GM10847 (cell line): ENCODE results near the gene HP.

Experiments used
- POLR2A ChIP-seq: IDR thresholded peaks from 2 replicates; pipeline ENCODE4 v1.6.1; 2011; ENCODE audit not compliant: insufficient read length; ENCODE audit errors: extremely low read depth

The HP gene

DNA sequence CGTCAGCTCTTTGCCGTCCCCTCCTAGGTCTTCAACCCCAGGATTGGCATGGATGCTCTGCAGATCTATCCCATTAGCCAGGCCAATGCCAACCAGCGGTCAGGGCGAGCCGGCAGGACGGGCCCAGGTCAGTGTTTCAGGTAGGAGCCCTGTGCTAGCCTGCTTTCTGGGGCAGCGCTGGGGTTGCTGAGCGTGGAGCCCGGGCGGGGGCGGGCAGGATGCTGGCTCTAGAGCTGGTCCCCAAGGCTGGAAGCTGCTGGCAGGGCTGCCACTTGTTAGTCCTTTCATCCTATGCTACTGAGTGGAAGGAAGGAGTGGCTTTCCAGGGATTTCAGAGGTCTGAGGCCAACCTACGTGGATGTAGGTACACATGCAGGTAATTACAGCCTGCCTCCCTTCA is 51.7 kb downstream of the HP start:
- no peak for TF ChIP-seq POLR2A

GRCh38 chr16:72107371-72107770 is 53.1 kb downstream of the HP start:
- TF ChIP-seq POLR2A: no peak

- TF ChIP-seq POLR2A: no peak
These were observed 54.2 kb downstream of the HP start for GRCh38 chr16:72108353-72109102.

DNA sequence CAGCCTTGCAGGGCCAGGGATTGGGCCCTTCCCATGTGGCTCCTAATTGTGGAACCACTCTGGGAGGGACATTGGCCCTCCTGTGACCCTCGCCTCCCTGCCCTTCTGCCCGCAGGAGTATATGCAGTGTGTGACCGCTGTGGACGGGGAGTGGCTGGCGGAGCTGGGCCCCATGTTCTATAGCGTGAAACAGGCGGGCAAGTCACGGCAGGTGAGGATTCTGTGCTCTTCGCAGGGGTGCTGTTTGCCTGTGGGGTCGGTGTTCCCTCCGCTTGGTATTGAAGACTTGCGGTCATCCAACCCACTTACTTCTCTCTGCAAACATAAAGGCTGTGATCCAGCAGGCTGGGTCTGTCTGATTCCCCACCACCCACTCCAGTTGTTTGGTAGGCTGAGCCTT is 55.0 kb downstream of the HP start:
- TF ChIP-seq POLR2A: no peak

GRCh38 chr16:72109966-72110530 is 55.7 kb downstream of the HP start:
- TF ChIP-seq POLR2A: no peak
